Smooth muscle cell (in vitro differentiated cells): ENCODE data around the gene RTTN. TPM values are rescaled to one million over a fixed set of nuclear protein-coding genes. Genes with fewer than 3 reads are reported as not detected.

ENCODE experiments used
- DNase-seq: peaks from one replicate; lab custom pipeline; 2025; ENCODE audit not compliant: unreplicated experiment; lab: John Stamatoyannopoulos, UW
- H2AFZ ChIP-seq: fragments of 200-600 bp; sonication (generic); 2 replicates; pipeline ENCODE4 v1.6.0; 2016; ENCODE audit warnings: antibody characterized with exemption, low read depth, mild to moderate bottlenecking
- H3F3A ChIP-seq: fragments of 200-600 bp; sonication (generic); 2 replicates; pipeline ENCODE4 v1.6.0; 2017; ENCODE audit warnings: antibody characterized with exemption, low read depth
- H3K27ac ChIP-seq: fragments of 200-600 bp; sonication (generic); 2 replicates; pipeline ENCODE4 v1.5.1; 2016; ENCODE audit warnings: low read depth, mild to moderate bottlenecking
- H3K27me3 ChIP-seq: fragments of 200-600 bp; sonication (generic); 2 replicates; pipeline ENCODE4 v1.6.1; 2016; ENCODE audit warnings: low read depth, mild to moderate bottlenecking
- H3K36me3 ChIP-seq: fragments of 200-600 bp; sonication (generic); 2 replicates; pipeline ENCODE4 v1.5.1; 2016; ENCODE audit warnings: low read depth
- H3K4me1 ChIP-seq: fragments of 200-600 bp; sonication (generic); 2 replicates; pipeline ENCODE4 v1.5.1; 2016; ENCODE audit warnings: low read depth
- H3K4me2 ChIP-seq: fragments of 200-600 bp; sonication (generic); 2 replicates; pipeline ENCODE4 v1.6.0; 2016; ENCODE audit warnings: mild to moderate bottlenecking
- H3K4me3 ChIP-seq: fragments of 200-600 bp; sonication (generic); 2 replicates; pipeline ENCODE4 v1.5.1; 2016; ENCODE audit warnings: mild to moderate bottlenecking
- H3K79me2 ChIP-seq: fragments of 200-600 bp; sonication (generic); 2 replicates; pipeline ENCODE4 v1.6.0; 2016; ENCODE audit warnings: low read depth, mild to moderate bottlenecking
- H3K9ac ChIP-seq: fragments of 200-600 bp; sonication (generic); 2 replicates; pipeline ENCODE4 v1.6.0; 2016; ENCODE audit warnings: low read depth
- H3K9me3 ChIP-seq: fragments of 200-600 bp; sonication (generic); replicated peaks from 2 replicates; pipeline ENCODE4 v1.5.1; 2016; ENCODE audit warnings: low read depth
- H4K20me1 ChIP-seq: fragments of 200-600 bp; sonication (generic); 2 replicates; pipeline ENCODE4 v1.6.0; 2016; ENCODE audit warnings: low read depth
- WGBS: methylation state at CpG from one replicate; pipeline ENCODE4 v1.1.7; 2016; ENCODE audit warnings: low lambda C conversion rate; 5-methylcytosine and 5-hydroxymethylcytosine counted together
- polyA plus RNA-seq: library from polyadenylated mRNA; unstranded; fragments of >200 nt; fragmentation: Nextera tagmentation; extraction: Ambion mirVana; gene quantifications from 2 replicates; pipeline ENCODE4 v1.2.1, GENCODE V29; 2016
- total RNA-seq: library from RNA; depleted of rRNA; stranded (reverse); fragments of >200 nt; gene quantifications from 2 replicates; pipeline ENCODE4 v1.2.3, GENCODE V29; 2014
- TF ChIP-seq, protein P1 (sequence below): fragments of 200-600 bp; sonication (generic); IDR thresholded peaks from 2 replicates; pipeline ENCODE4 v1.5.1; 2017; ENCODE audit warnings: borderline replicate concordance, mild to moderate bottlenecking, antibody characterized with exemption; ENCODE audit not compliant: insufficient read depth, poor library complexity, severe bottlenecking

The RTTN gene
- total and polyA plus RNA-seq, 2 experiments from 2014 or later = 3.6 to 17.3 TPM

DNA sequence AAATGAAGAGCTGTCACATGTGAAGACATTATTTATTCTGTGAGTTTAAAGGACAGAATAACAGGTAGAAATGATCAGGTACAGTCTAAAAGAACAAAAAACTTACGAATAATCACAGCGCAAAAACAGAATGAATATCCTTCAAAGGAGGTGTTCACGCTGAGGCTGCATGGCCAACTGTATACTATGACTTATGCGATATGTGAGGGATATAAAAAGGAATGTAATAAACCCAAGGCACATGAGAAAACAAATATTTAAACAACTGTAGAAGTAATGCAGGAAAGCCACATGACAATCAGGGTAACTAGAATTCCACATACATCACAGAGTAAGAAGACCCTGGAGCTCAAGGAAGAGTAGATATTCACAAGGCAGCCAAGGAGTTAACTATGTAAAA, 81.3 kb downstream of the RTTN start:
- Histone ChIP-seq H3K4me2 (no peak overlapping the region), H3K36me3 (no peaks in the 10 kb centered on the region), H3K9me3 (no peaks in the 10 kb centered on the region), H4K20me1 (no peaks in the 10 kb centered on the region), H3K27me3 (no peaks in the 10 kb centered on the region), H3K9ac (no peak overlapping the region), H2AFZ (no peak overlapping the region), H3F3A (no peaks in the 10 kb centered on the region), H3K4me3 (no peak overlapping the region), H3K79me2 (no peaks in the 10 kb centered on the region), H3K27ac (no peak overlapping the region), H3K4me1 (no peaks in the 10 kb centered on the region)
- TF ChIP-seq, protein P1, sequence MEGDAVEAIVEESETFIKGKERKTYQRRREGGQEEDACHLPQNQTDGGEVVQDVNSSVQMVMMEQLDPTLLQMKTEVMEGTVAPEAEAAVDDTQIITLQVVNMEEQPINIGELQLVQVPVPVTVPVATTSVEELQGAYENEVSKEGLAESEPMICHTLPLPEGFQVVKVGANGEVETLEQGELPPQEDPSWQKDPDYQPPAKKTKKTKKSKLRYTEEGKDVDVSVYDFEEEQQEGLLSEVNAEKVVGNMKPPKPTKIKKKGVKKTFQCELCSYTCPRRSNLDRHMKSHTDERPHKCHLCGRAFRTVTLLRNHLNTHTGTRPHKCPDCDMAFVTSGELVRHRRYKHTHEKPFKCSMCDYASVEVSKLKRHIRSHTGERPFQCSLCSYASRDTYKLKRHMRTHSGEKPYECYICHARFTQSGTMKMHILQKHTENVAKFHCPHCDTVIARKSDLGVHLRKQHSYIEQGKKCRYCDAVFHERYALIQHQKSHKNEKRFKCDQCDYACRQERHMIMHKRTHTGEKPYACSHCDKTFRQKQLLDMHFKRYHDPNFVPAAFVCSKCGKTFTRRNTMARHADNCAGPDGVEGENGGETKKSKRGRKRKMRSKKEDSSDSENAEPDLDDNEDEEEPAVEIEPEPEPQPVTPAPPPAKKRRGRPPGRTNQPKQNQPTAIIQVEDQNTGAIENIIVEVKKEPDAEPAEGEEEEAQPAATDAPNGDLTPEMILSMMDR = no peak
- 98% methylated on average over 4 of the region's 4 CpGs for WGBS
- no peak for DNase-seq

DNA sequence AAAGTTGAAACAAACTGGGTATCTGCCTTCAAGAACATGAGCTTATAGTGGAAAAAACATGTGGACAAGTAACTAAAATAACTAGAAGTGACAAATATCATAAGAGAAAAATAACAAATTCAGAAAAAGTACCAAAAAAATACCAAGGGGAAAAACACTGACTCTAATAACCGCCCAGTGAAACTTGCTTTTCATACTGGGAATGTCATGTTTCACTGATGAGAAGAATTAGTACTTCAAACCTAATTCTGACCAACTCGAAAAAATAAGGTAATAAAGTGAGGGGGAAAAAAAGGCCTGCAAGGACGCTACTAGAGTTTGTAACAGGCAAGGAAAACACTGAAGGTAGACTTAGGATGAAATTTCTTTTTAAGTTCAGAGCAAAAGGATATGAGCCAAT, 83.6 kb downstream of the RTTN start:
- TF ChIP-seq, protein P1 = no peak
- WGBS = 97% methylated on average over 3 of the region's 3 CpGs

DNA sequence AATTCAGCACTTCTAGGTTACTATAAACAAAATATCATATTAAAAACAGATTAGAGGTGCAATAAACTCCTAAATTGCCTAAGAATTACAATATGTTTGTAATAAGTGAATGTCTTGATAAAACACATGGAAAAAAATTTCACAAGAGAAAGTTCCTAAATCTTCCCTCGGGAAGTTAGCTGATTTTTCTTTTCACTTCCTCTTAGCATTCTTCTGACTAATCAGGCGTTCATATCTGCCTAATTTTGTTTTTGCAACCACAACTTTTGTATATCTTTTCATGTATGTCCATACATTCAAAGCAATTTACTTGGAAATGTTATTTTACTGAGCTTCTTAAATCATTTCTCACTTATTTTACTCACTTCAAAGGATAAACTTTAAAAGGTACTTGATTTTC, 88.5 kb downstream of the RTTN start:
- no peak overlapping the region for H3K27ac ChIP-seq
- no peaks in the 10 kb centered on the region for H4K20me1 ChIP-seq
- no peak overlapping the region for H2AFZ ChIP-seq
- no peaks in the 10 kb centered on the region for H3K79me2 ChIP-seq
- WGBS = 95% methylated on average over 2 of the region's 2 CpGs
- H3K36me3 ChIP-seq = peaks cover 3% of the 10 kb centered on the region
- H3K9me3 ChIP-seq = no peaks in the 10 kb centered on the region
- H3K4me1 ChIP-seq = no peaks in the 10 kb centered on the region
- no peak overlapping the region for H3K9ac ChIP-seq
- H3K27me3 ChIP-seq = no peaks in the 10 kb centered on the region
- H3K4me3 ChIP-seq = no peak overlapping the region
- no peak overlapping the region for H3K4me2 ChIP-seq
- DNase-seq = no peak
- TF ChIP-seq, protein P1 = no peak
- no peaks in the 10 kb centered on the region for H3F3A ChIP-seq

More for the DNA sequence above, 83.6 kb downstream of the RTTN start:
- Histone ChIP-seq H3K9ac (no peak overlapping the region), H3K4me1 (no peaks in the 10 kb centered on the region), H3K36me3 (no peaks in the 10 kb centered on the region), H3K27ac (no peak overlapping the region), H2AFZ (no peak overlapping the region), H3K27me3 (no peaks in the 10 kb centered on the region), H4K20me1 (no peaks in the 10 kb centered on the region), H3F3A (no peaks in the 10 kb centered on the region), H3K4me3 (no peak overlapping the region), H3K79me2 (no peaks in the 10 kb centered on the region), H3K9me3 (no peaks in the 10 kb centered on the region), H3K4me2 (no peak overlapping the region)
- DNase-seq = no peak

DNA sequence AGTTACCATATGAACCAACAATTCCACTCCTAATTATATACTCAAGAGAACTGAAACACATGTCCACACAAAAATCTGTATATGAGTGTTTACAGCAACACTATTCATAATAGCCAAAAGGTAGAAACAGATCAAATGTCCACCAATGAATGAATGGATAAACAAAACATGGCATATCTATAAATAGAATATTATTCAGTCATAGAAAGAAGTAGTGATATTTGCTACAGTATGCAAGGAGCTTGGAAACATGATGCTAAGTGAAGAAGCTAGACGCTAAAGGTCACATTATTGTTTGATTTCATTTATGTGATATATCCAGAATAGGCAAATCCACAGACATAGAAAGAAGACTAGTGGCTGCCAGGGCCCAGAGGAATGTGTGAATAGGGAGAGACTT, 92.0 kb downstream of the RTTN start:
- Histone ChIP-seq H4K20me1 (no peaks in the 10 kb centered on the region), H3K4me3 (no peak overlapping the region), H3K9ac (no peak overlapping the region), H3K4me1 (no peaks in the 10 kb centered on the region), H3K27me3 (no peaks in the 10 kb centered on the region), H3K9me3 (no peaks in the 10 kb centered on the region), H3K36me3 (peaks cover 3% of the 10 kb centered on the region), H3K79me2 (no peaks in the 10 kb centered on the region), H3K4me2 (no peak overlapping the region), H3F3A (no peaks in the 10 kb centered on the region), H2AFZ (no peak overlapping the region), H3K27ac (no peak overlapping the region)
- 100% methylated on average over 1 of the region's 1 CpG for WGBS
- DNase-seq = no peak
- TF ChIP-seq, protein P1 = no peak
